ENCODE results near the gene TSC22D1.

Gene TSC22D1

DNA sequence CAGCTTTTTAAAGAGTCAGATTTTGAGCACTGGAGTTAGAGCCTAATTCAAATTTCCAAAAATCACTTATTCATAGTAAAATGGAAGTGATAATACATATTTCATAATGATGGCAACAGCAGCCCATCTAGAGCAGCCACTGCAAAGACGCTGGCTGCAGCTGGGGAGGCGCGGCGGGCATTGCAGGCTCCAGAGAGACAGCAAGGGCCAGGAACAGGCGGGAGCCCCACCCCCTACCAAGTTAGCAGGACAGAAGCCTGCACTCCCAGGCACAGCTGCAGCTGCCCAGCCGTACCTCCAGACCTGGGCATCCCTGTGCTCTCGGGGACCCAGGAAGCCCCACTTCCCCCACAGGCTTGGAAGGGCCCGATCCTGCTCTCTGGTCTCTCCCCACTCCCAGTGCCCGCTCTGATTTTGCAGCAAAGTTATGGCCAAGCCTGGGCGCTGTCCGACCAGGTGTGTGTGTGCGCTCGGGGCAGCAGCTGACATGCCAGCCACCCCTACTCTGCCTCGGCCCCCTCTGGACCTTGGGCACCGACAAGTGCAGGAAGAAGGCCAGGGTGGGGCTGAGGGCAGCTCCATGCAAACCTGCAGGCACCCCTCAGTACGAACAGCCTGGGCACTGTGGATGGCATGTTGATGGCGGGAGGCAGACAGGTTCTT is 117.7 kb downstream of the TSC22D1 start:
- in situ Hi-C loops (cut with HindIII; ENCODE audit: low sequenced_read_pairs) = loop anchor here (25.0 kb wide), 1 partner anchor 421 kb away; no protein-coding TSS in a partner anchor

DNA sequence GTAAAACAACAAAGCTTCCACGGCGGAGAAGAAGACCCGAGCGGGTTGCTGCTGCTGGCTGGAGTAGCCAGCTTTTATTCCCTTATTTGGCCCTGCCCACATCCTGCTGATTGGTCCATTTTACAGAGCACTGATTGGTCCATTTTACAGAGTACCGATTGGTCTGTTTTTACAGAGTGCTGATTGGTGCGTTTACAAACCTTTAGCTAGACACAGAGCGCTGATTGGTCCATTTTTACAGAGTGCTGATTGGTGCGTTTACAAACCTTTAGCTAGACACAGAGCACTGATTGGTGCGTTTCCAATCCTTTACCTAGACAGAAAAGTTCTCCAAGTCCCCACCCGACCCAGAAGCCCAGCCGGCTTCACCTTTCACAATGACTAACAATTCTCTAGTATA is 119.9 kb downstream of the TSC22D1 start:
- in situ Hi-C loops (cut with HindIII; ENCODE audit: low sequenced_read_pairs) = loop anchor here (25.0 kb wide), 1 partner anchor 419 kb away; no protein-coding TSS in a partner anchor

DNA sequence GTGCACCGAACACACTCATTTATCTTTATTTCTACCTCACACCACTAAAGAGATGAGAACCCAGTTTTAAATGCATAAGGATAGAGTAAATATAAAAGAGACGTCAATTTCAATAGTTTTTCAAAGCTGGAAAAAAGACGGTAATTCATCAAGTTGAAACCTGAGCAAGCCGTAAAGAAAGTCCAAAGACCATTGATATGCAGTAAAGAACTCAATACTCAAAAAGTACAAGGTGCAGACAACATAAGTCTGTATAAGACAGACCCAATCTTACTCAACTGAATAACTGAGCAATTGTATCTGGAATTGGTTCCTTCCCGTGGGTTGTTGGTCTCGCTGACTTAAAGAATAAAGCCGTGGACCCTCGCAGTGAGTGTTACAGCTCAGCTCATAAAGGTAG is 120.4 kb downstream of the TSC22D1 start:
- in situ Hi-C loops (cut with HindIII; ENCODE audit: low sequenced_read_pairs) = loop anchor here (25.0 kb wide), 1 partner anchor 418 kb away; no protein-coding TSS in a partner anchor

DNA sequence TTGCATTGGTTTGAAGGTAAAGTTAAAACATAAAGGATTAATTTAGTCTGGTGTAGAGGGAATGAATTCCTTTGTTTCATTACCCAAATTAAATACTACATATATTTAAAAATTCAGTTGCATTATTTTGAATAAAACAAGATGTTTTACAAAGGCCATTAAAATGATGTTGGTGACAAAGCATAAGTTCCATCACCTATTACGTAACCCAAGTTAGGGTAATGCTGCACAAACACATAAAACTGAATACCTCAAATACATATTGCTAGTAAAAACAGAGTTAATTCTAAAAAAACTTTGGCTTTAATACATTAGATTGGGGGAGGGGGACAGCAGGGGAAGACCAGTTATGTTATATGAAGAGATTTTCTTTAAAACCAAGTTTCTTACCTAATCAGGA is 122.2 kb downstream of the TSC22D1 start:
- in situ Hi-C loops (cut with HindIII; ENCODE audit: low sequenced_read_pairs) = loop anchor here (5.0 to 25.0 kb wide), 2 partner anchors 417 to 537 kb away; no protein-coding TSS in a partner anchor

DNA sequence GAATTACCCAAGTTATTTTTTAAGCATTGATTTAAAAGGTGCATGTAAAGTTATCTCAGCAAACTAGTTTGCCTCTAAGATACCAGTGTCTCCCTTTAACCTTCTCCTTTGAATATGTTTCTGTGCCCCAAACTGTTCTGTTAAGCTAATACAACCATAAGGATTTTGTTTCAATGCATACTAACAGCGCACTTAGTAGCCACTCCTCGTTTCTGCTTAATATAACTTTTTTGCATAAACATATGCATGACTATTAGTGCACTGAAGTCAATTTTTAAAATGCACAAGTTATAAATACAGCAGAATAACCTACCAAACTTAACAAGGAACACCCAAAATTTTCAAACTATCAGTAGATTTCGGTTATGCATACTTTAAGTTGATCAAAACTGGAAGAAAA is 123.1 kb downstream of the TSC22D1 start:
- in situ Hi-C loops (cut with HindIII; ENCODE audit: low sequenced_read_pairs) = loop anchor here (5.0 to 25.0 kb wide), 2 partner anchors 416 to 536 kb away; no protein-coding TSS in a partner anchor

DNA sequence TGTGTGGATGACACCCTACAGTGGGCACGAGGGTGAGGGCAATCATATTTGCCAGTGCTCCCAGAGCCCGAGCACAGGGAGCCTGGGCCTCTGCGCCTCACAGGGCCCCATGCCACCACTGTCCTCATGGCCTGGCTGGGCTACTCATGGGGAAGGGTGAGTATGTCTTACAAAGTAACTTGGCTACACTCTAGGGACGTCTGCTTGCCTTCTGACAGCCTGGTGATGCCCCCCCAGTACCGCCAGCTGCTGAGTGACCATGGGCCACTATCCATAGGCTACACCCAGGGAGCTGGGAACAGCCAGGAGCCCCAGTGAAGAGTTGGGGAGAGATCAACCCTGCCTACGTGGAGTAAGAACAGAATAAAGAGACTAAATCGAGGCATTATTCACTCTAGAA is 123.7 kb downstream of the TSC22D1 start:
- in situ Hi-C loops (cut with HindIII; ENCODE audit: low sequenced_read_pairs) = loop anchor here (5.0 to 25.0 kb wide), 2 partner anchors 415 to 535 kb away; no protein-coding TSS in a partner anchor

DNA sequence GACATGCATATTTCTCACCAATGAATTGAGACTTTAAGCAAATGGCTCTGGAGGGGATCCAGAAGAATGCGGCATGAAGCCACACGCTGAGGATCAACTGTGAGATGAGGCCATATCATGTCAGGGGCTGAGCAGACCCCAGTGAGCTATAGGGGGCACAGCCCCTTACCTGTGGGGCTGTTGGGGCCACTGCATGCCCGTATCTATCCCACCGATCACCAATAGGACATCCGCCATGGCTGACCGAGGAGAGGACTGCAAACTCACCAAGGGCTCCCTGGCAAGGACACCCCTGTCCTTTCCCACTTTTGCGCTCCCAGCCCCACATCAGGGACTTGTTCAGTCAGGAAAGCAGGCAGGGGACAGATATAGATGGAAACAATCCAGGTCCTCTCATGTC is 124.5 kb downstream of the TSC22D1 start:
- in situ Hi-C loops (cut with HindIII; ENCODE audit: low sequenced_read_pairs) = loop anchor here (5.0 to 25.0 kb wide), 2 partner anchors 414 to 534 kb away; no protein-coding TSS in a partner anchor

DNA sequence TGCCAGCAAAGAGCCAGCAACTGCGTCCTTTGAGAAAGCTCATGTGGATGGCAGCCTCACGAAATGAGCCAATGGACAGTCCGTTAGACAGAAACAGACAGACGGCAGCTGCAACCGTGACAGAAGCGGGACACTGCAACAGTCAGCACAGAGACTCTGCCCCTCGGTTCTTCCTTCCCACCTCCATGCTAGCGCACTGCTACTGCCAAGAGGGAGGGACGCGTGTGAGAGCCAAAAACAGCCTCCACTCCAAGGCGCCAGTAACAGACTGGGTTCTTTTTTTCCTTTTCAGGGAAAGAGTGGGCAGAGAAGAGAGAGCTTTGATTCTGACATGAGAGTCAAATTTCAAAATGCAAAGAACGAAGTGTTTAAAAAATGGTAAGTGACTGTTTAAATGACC is 125.0 kb downstream of the TSC22D1 start:
- in situ Hi-C loops (cut with HindIII; ENCODE audit: low sequenced_read_pairs) = loop anchor here (5.0 to 25.0 kb wide), 2 partner anchors 414 to 534 kb away; no protein-coding TSS in a partner anchor

DNA sequence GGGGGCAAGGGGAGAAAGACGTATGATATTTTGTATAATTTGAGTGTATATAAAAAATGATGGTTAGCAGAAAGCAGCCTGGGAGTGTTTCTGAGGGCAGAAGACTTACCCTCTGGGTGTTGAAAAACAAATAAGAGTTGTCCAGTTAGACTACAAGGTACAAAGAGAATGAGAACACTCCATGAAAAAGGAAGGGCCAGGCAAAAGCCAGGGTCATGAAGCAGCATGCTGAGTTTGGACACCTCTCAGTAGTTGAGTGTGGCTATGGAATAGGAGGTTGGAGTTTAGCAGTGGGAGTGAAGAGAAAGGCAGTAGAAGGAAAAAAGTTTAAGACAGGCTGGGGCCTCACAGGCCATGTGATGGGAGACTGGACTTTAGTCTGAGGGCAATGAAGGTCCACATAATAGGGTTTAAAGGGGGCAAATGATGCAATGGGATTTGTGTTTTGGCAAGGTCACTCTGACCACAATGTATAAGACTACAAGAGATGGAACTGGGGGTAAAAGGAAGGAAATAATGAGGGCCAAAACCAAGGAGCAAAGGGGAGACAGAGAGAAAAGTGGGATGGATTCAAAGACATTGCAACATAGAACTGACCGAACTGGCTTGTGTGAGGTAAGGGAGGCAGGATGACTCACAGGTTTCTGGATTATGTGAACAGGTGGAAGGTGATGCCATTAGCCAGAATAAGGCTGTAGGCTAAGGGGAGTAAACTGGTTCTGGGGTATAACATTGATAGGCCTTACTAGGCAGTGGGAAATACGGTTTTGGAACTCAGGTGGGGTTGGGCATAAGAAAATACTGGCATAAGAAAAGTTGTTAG is 125.9 kb downstream of the TSC22D1 start:
- in situ Hi-C loops (cut with HindIII; ENCODE audit: low sequenced_read_pairs) = loop anchor here (5.0 to 25.0 kb wide), 2 partner anchors 413 to 533 kb away; no protein-coding TSS in a partner anchor

DNA sequence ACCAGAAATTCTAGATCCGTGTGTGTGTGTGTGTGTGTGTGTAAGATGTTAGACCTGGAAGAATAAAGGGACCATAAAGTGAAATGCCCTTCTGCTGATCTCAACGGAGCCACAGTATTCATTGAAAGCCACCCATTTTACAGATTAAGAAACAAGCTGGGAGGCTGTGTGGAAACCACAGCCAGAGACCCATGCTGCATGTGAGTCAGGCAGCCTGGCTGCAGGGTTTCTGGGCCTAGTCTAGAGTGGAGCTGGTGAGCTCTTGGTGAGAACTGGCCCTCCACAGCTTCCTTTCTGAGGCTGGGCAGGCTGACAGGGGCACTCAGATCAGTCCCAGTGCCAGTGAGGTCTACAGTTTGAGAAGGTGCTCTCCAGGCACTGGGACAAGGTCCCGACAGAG is 127.3 kb downstream of the TSC22D1 start:
- in situ Hi-C loops (cut with HindIII; ENCODE audit: low sequenced_read_pairs) = no loop called here

DNA sequence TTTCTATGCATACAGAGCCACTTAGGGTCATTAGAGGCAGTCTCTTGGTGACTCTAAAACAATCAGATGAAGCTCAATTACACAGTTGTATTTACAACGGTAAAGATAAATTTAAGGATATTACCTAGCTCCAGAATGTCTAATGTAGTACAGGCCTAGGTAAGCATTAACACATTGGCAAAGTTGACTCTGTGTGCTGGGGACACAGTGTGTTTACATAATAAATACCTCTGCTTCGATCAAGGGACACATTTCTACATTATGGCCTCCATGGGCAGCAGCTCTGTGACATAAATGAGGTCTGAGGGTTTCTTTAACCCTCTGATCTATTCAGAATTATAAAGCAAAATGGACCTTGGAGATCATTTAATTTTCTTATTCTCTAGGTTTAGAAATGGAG is 127.8 kb downstream of the TSC22D1 start:
- in situ Hi-C loops (cut with HindIII; ENCODE audit: low sequenced_read_pairs) = no loop called here

DNA sequence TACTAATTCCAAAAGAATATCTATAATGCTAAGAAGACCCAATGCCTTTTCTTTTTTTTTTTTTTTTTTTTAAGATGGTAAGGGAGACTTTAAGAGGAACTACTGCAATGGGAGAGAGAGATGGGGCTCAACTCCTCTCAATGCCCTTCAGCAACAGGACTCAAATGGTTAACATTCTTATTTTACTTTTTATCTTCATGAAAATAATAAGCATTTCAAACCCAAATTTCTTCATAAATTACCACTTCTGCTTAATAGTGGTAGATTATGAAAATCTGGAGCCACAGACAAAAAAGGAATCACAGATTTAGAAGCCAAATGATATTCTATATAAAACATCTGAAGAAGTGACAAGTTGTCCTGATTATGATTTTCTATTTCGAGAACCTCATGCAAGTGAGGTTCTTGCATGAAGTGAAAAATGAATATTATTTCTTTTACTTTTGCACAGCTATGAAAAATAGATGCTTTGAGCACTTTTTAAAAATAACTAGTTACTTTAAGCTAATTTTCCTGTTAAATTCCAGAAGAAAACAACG is 128.3 kb downstream of the TSC22D1 start:
- in situ Hi-C loops (cut with HindIII; ENCODE audit: low sequenced_read_pairs) = no loop called here

DNA sequence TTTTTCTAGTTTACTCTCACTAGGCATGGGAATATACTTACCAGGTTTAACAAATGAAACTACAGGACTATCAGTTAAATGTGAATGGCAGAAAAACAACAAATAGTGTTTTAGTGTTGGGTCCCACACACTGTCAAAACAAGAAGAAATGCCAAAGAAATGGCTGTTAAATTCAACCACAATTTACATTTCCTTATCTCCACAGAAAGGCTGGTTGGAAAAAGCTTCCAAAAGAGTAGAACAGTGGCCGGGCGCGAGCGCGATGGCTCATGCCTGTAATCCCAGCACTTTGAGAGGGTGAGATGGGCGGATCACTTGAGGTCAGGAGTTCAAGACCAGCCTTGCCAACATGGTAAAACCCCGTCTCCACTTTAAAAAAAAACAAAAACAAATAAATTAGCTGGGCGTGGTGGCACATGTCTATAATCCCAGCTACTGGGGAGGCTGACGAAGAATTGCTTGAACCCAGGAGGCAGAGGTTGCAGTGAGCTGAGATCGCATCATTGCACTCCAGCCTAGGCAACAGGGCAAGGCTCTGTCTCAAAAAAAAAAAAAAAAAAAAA is 136.0 kb downstream of the TSC22D1 start:
- in situ Hi-C loops (cut with HindIII; ENCODE audit: low sequenced_read_pairs) = no loop called here

DNA sequence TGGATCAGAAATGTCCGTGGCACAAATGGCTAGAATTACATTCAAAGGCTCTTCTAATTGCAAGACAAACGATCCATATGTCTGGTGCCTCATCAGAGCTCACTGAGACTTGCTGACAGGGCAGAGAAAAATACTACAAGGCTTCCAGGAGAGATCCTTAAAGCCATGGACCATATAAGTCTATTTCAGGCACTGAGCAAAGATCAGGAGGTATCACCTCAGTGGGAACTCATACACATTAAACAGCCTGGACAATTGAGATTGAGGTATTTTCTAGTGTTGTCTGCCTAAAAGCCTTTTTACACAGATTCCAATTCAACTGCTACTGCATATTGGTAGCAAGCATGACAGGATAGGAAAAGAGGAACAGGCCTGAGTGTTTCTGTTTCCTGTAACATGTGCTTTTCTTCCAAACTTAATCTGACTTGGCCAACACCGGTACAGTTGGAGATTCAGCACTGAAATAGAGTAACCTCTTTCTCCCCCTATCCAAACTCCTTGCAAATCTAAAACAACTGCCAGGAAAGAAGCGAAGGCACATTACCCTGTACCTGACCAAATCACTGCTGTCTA is 136.6 kb downstream of the TSC22D1 start:
- in situ Hi-C loops (cut with HindIII; ENCODE audit: low sequenced_read_pairs) = loop anchor here (5.0 kb wide), 1 partner anchor 202 kb away; no protein-coding TSS in a partner anchor

DNA sequence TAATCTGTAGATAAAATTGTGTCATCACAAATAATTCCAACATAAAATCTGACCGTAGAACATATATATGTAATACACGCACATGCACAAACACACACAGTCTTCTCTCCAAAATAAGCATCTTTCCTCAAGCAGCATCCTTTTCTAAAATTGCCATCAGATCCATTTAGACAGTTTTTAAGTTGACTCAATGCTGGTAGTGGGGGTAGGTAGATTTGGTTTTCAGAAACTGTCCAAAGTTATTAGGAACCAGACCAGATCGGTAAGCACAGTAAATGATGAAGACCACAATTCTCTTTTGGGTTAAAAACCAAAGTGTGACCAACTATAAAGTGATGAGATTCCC is 137.9 kb downstream of the TSC22D1 start:
- in situ Hi-C loops (cut with HindIII; ENCODE audit: low sequenced_read_pairs) = loop anchor here (5.0 kb wide), 1 partner anchor 201 kb away; no protein-coding TSS in a partner anchor

DNA sequence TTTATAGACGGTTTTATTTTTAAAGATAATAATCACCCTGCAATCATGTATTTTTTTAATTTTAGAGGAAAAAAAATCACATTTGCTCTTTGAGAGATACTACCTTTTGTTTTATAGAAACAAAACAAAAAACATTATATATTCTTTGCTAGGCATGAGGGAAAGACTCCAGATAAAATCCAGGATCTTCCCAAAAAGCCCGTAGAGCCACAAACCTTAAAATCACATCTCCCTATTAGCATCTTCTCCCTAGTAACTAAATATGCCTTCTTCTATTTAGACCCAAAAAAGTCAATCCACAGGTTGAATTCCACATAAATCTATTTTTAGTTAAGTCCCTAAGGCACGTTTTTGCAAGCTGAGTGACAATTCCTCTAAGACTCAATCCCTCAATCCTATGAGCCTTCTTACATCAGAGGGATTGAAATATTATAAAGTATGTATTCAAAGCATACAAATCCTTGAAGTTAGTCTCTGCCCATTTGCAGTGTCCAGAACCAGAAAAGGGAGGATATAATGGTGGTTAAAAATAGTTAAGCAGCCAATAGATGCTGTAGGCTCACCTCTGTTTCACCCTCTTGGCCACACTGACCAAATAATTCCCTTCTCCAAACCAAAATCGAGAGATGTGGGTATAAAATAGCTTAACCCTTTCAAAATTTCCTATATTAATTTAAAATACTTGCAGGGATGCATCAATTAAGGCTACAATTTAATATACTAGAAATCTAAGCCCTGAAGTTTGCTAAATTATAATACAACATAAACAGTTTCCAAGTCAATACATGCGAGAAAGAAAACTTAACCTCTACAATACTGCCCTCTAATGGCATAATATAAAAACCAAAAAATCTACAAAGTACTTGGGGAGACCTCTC is 138.5 kb downstream of the TSC22D1 start:
- in situ Hi-C loops (cut with HindIII; ENCODE audit: low sequenced_read_pairs) = loop anchor here (5.0 kb wide), 1 partner anchor 200 kb away; no protein-coding TSS in a partner anchor

DNA sequence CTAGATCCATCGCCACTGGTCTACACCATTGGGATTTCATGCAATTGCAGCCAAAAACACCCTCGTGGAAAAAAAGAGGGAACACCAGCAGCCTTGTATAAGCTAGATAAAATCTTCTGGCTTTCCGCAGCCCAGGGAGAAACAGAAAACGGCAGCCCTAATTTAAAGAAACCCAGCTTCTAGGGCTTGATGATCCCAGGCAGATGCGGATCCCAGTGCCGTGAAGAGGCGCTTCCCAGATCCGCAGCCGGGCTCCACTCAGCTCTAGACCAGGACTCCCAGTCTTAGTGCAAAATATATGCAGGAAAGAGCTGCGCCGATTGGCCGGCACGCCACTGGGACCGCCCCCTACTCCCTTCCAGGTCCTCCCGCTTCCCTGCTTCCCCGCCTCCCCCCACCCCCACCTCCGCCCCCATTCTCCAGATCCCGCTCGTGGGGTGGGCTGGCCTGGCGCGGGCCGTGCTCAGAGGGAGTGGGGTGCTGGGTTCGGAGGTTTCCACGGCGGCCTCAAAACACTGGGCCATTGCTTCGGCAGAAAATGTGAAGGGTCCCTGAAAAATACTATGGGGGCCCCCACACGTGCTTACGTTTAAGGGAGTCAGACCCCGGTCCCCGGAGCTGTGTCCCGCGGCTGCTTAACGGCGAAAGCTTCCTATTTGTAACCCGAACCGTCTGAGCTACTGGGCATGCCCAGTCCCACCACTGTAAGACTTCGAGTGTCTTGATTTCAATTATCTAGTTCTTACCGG is 139.4 kb downstream of the TSC22D1 start:
- in situ Hi-C loops (cut with HindIII; ENCODE audit: low sequenced_read_pairs) = loop anchor here (5.0 kb wide), 1 partner anchor 199 kb away; no protein-coding TSS in a partner anchor

DNA sequence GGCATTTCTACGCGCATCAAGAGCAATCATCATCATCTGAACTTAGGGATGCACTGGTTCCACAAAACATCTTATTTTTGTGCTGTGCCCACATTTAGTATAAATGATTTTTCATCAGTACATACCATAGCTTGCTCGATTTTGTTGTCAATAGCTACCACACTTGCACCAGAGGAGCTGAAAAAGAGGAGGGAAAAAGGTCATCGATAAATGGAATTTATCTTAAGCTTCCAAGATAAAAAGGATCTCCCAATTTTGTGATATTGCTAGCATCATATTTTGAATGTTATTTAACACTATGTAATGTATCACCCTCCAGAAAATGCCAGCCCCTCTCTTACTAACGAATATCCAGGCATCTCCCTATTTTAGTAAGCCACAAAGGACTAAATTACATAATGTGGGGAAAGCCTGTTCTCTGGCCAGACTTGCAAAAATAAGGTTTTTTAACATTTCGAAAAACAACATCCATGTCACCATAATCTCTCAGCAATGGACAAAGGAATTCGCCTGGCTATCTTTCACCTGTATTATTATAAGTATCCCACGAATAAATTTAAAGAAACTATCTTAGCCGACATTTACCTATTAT is 140.1 kb downstream of the TSC22D1 start:
- in situ Hi-C loops (cut with HindIII; ENCODE audit: low sequenced_read_pairs) = loop anchor here (5.0 kb wide), 1 partner anchor 199 kb away; no protein-coding TSS in a partner anchor

All from endothelial cell of hepatic sinusoid (primary cell).